SK-N-SH treated with all-trans-retinoic acid at 6 μM for 48 hours (cell line): ENCODE measurements around the gene CCDC148.
"Not testable (repeated sequence)": the region's sequence is repeated elsewhere in the genome, so short reads cannot be mapped to it uniquely, and the experiment has no call there.

Source experiments
- ATAC-seq: fragments of 200-7000 bp; cut with Tn5 transposase; 3 replicates; pipeline ENCODE4 v1.9.1; 2020; ENCODE audit warnings: mild to moderate bottlenecking, moderate library complexity
- ARNTL ChIP-seq: fragments of 450-650 bp; formaldehyde crosslinking; IDR thresholded peaks from 2 replicates; pipeline ENCODE4 v1.5.0; 2020; ENCODE audit warnings: low read depth, mild to moderate bottlenecking, moderate library complexity, borderline replicate concordance
- CSRNP3 ChIP-seq: fragments of 250-450 bp; sonication (Bioruptor Pico); IDR thresholded peaks from 2 replicates; pipeline ENCODE4 v1.5.1; 2021; ENCODE audit warnings: mild to moderate bottlenecking, moderate library complexity
- ESRRG ChIP-seq: fragments of 250-450 bp; sonication (Bioruptor Pico); IDR thresholded peaks from 2 replicates; pipeline ENCODE4 v1.6.1; 2021; ENCODE audit warnings: mild to moderate bottlenecking
- GLIS3 ChIP-seq: fragments of 250-450 bp; sonication (Bioruptor Pico); IDR thresholded peaks from 2 replicates; pipeline ENCODE4 v1.5.0; 2020; ENCODE audit warnings: mild to moderate bottlenecking, moderate library complexity
- ISL1 ChIP-seq: fragments of 250-450 bp; sonication (Bioruptor Pico); IDR thresholded peaks from 2 replicates; pipeline ENCODE4 v2.1.2; 2022; ENCODE audit warnings: mild to moderate bottlenecking, moderate library complexity
- OSR1 ChIP-seq: fragments of 250-450 bp; sonication (Bioruptor Pico); IDR thresholded peaks from 2 replicates; pipeline ENCODE4 v1.8.0; 2022; ENCODE audit warnings: moderate library complexity, mild to moderate bottlenecking, inconsistent platforms
- PATZ1 ChIP-seq: fragments of 250-450 bp; sonication (Bioruptor Pico); IDR thresholded peaks from 2 replicates; pipeline ENCODE4 v1.8.0; 2020; ENCODE audit warnings: mild to moderate bottlenecking, moderate library complexity, borderline replicate concordance
- RARB ChIP-seq: fragments of 250-450 bp; sonication (Bioruptor Pico); IDR thresholded peaks from 2 replicates; pipeline ENCODE4 v1.8.0; 2021; ENCODE audit warnings: mild to moderate bottlenecking, moderate library complexity
- SNAI2 ChIP-seq: fragments of 250-450 bp; sonication (Bioruptor Pico); IDR thresholded peaks from 2 replicates; pipeline ENCODE4 v1.5.0; 2020; ENCODE audit warnings: mild to moderate bottlenecking, moderate library complexity
- TCF4 ChIP-seq: fragments of 250-450 bp; sonication (Bioruptor Pico); IDR thresholded peaks from 2 replicates; pipeline ENCODE4 v1.8.0; 2021; ENCODE audit warnings: mild to moderate bottlenecking, moderate library complexity, borderline replicate concordance
- TOX ChIP-seq: fragments of 250-450 bp; sonication (Bioruptor Pico); IDR thresholded peaks from 2 replicates; pipeline ENCODE4 v1.8.0; 2021; ENCODE audit warnings: mild to moderate bottlenecking, moderate library complexity, borderline replicate concordance
- TSHZ2 ChIP-seq: fragments of 250-450 bp; sonication (Bioruptor Pico); IDR thresholded peaks from 2 replicates; pipeline ENCODE4 v1.5.0; 2020; ENCODE audit warnings: mild to moderate bottlenecking, moderate library complexity
- ZC3H10 ChIP-seq: fragments of 250-450 bp; sonication (Bioruptor Pico); IDR thresholded peaks from 2 replicates; pipeline ENCODE4 v1.5.1; 2021; ENCODE audit warnings: mild to moderate bottlenecking, moderate library complexity
- ZFP3 ChIP-seq: fragments of 250-450 bp; sonication (Bioruptor Pico); IDR thresholded peaks from 2 replicates; pipeline ENCODE4 v1.5.0; 2020; ENCODE audit warnings: mild to moderate bottlenecking, moderate library complexity
- ZFP30 ChIP-seq: fragments of 450-650 bp; formaldehyde crosslinking; IDR thresholded peaks from 2 replicates; pipeline ENCODE4 v1.5.0; 2022; ENCODE audit warnings: mild to moderate bottlenecking, moderate library complexity
- ZNF565 ChIP-seq: fragments of 450-650 bp; formaldehyde crosslinking; conservative IDR thresholded peaks from 2 replicates; pipeline ENCODE4 v1.5.0; 2020; ENCODE audit warnings: low read depth, mild to moderate bottlenecking, moderate library complexity
- ZNF70 ChIP-seq: fragments of 450-650 bp; formaldehyde crosslinking; IDR thresholded peaks from 2 replicates; pipeline ENCODE4 v1.5.0; 2020; ENCODE audit warnings: mild to moderate bottlenecking, moderate library complexity
- ZNF8 ChIP-seq: fragments of 450-650 bp; formaldehyde crosslinking; IDR thresholded peaks from 2 replicates; pipeline ENCODE4 v1.5.0; 2020; ENCODE audit warnings: mild to moderate bottlenecking, moderate library complexity
- TF ChIP-seq, protein P1 (sequence below): fragments of 250-450 bp; sonication (Bioruptor Pico); IDR thresholded peaks from 2 replicates; pipeline ENCODE4 v1.8.0; 2021; ENCODE audit warnings: low read depth, mild to moderate bottlenecking, moderate library complexity, borderline replicate concordance

The CCDC148 gene

GRCh38 chr2:158357699-158358098, 98.9 kb downstream of the CCDC148 start (continued):
- TF ChIP-seq, protein P1, sequence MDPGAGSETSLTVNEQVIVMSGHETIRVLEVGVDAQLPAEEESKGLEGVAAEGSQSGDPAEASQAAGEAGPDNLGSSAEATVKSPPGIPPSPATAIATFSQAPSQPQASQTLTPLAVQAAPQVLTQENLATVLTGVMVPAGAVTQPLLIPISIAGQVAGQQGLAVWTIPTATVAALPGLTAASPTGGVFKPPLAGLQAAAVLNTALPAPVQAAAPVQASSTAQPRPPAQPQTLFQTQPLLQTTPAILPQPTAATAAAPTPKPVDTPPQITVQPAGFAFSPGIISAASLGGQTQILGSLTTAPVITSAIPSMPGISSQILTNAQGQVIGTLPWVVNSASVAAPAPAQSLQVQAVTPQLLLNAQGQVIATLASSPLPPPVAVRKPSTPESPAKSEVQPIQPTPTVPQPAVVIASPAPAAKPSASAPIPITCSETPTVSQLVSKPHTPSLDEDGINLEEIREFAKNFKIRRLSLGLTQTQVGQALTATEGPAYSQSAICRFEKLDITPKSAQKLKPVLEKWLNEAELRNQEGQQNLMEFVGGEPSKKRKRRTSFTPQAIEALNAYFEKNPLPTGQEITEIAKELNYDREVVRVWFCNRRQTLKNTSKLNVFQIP, result no peak
- TF ChIP-seq ZNF70 (CRISPR knock-in tag), result no peak
- TF ChIP-seq TCF4 (CRISPR knock-in tag), result no peak
- no peak for TF ChIP-seq SNAI2 (CRISPR knock-in tag)
- no peak for TF ChIP-seq ARNTL (CRISPR knock-in tag)
- TF ChIP-seq, all 23 proteins: peak for 0

DNA sequence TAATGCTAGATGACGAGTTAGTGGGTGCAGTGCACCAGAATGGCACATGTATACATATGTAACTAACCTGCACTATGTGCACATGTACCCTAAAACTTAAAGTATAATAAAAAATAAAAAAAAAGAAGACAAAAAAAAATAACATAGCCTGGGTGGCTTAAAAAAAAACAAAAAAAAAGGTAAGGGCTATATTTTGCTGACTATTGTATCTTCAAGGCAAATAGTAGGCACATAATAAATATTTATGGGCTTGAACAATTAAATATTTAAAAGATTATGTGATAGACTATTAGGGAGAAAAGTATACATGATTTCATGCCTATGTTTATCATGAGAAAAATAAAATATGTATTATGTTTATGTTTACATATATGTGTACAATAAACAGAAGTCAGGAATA, 99.4 kb downstream of the CCDC148 start:
- TF ChIP-seq TOX (no peak), ZNF8 (CRISPR knock-in tag) (no peak)
- no peak for ATAC-seq

- ATAC-seq, result not testable (repeated sequence)
Measured at GRCh38 chr2:158351466-158351816, 105.1 kb downstream of the CCDC148 start.

- not testable (repeated sequence) for ATAC-seq
Measured at GRCh38 chr2:158350751-158351465, 105.6 kb downstream of the CCDC148 start.

- no peak for TF ChIP-seq ISL1
- TF ChIP-seq CSRNP3 (CRISPR knock-in tag), result no peak
- TF ChIP-seq RARB (CRISPR knock-in tag), result no peak
- no peak for TF ChIP-seq ZC3H10 (CRISPR knock-in tag)
- no peak for TF ChIP-seq GLIS3 (CRISPR knock-in tag)
- TF ChIP-seq, protein P1, result no peak
- no peak for TF ChIP-seq ZNF565
- TF ChIP-seq ESRRG (CRISPR knock-in tag), result no peak
- no peak for TF ChIP-seq OSR1 (CRISPR knock-in tag)
- TF ChIP-seq ZNF8 (CRISPR knock-in tag), result no peak
- TF ChIP-seq PATZ1 (CRISPR knock-in tag), result no peak
- TF ChIP-seq, all 23 proteins: peak for 0
- ATAC-seq, result no peak
Measured at GRCh38 chr2:158346032-158346431, 110.5 kb downstream of the CCDC148 start.

GRCh38 chr2:158339513-158339912, 117.0 kb downstream of the CCDC148 start:
- ATAC-seq, result no peak
- TF ChIP-seq ZFP30 (CRISPR knock-in tag) (no peak), ZC3H10 (CRISPR knock-in tag) (no peak), ZFP3 (CRISPR knock-in tag) (no peak), OSR1 (CRISPR knock-in tag) (no peak), CSRNP3 (CRISPR knock-in tag) (no peak), TSHZ2 (CRISPR knock-in tag) (no peak)
